Neural crest cell (in vitro differentiated cells): Measurements from ENCODE around the gene TEDC2. TPM values are rescaled to one million over a fixed set of nuclear protein-coding genes. Genes with fewer than 3 reads are reported as not detected.

Source experiments
- DNase-seq: peaks from one replicate; pipeline ENCODE4 v3.0.0; 2021; ENCODE audit warnings: low read depth, mixed read lengths, low spot score
- H3K27ac Mint-ChIP-seq: one replicate; pipeline ENCODE4 v1.8.0; 2021; ENCODE audit warnings: mild to moderate bottlenecking, mixed read lengths; ENCODE audit not compliant: unreplicated experiment
- H3K27me3 Mint-ChIP-seq: 2 replicates; pipeline ENCODE4 v1.8.0; 2021; ENCODE audit warnings: low read depth, mild to moderate bottlenecking, mixed read lengths
- H3K36me3 Mint-ChIP-seq: 2 replicates; pipeline ENCODE4 v1.8.0; 2021; ENCODE audit warnings: low read depth, mild to moderate bottlenecking, mixed read lengths
- H3K4me1 Mint-ChIP-seq: 2 replicates; pipeline ENCODE4 v1.8.0; 2021; ENCODE audit warnings: mixed read lengths
- H3K4me3 Mint-ChIP-seq: one replicate; pipeline ENCODE4 v1.8.0; 2021; ENCODE audit warnings: mild to moderate bottlenecking, mixed read lengths
- H3K9me3 Mint-ChIP-seq: 2 replicates; pipeline ENCODE4 v1.8.0; 2021; ENCODE audit warnings: mixed read lengths
- CTCF ChIP-seq: fragments of 200-600 bp; sonication (generic); conservative IDR thresholded peaks from 2 replicates; pipeline ENCODE4 v1.5.0; 2021; ENCODE audit warnings: antibody characterized with exemption, mild to moderate bottlenecking
- total RNA-seq: library from RNA; stranded (reverse); gene quantifications from 2 replicates; pipeline ENCODE4 v1.2.1, GENCODE V29; 2021

The TEDC2 gene
- total RNA-seq, 1 donor from 2014 or later = 66.5 TPM

DNA sequence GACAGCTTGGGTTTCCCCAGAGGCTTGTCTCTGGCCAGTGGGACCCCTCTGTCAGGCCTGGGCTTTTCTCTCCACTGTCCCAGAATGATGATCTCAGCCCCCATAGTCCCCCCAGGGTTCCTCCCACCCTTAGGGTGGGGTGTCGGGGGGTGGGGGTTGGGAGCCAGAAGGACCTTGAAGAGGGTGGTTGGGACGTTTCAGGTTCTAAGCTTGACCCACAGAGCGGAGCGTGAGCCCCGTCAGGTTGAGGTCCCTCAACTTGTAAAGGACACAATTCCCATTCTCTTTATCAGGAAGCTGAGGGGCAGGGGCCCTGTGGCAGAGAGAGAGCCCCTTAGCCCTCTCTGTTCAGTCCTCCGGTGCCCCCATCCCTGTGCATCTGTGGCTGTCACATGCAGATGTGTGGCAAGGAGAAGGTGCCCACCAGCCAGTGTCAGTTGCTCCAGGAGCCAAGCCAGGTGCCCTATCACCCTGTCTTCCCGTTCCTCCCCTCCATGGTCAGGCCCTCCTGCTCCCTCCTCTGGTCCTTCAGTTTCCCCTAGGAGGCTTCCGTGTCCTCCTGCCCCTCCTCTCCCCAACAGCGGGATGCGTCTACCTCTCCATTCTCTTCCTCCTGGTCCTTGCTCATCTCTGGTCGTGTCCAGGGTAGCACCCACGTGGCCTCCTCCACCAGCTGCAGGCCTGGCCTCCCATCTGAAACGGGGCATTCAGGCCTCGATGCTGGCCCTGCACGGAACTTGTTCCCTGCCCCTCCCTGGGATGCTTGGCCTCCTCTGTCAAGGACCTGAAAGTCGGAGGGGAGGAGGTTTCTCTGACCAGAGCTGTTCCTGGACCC lies 9.7 kb downstream of the TEDC2 start:
- H3K36me3 Mint-ChIP-seq = no peaks in the 10 kb centered on the region
- peak overlapping the region; percentile 85 for H3K4me3 Mint-ChIP-seq
- DNase-seq = no peak
- peaks cover 21% of the 10 kb centered on the region for H3K4me1 Mint-ChIP-seq
- no peak for TF ChIP-seq CTCF
- no peaks in the 10 kb centered on the region for H3K9me3 Mint-ChIP-seq
- peak overlapping the region; percentile 71 for H3K27ac Mint-ChIP-seq
- H3K27me3 Mint-ChIP-seq = peaks cover 19% of the 10 kb centered on the region

- peaks cover 21% of the 10 kb centered on the region for H3K4me1 Mint-ChIP-seq
These were observed 10.3 kb downstream of the TEDC2 start for GRCh38 chr16:2470234-2470601.

DNA sequence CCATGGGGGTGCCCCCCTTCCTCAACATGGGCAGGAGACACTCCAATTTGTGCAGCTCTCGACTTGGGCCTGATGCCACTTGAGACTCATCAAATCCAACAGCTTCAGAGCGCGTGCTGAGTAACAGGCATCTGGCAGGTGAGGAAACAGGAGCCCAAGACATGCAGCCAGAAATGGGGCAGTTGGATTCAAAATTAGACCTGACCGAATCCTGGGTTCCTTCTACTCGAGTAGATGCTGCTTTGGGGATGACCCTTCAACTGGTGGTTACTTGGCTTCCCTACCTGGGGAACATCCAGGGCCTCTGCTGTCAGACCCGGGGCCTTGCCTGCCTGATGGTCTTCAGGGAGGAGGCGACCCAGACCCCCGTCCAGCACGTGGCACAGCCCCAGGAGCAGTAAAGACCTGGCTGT lies 10.7 kb downstream of the TEDC2 start:
- H3K4me1 Mint-ChIP-seq = peaks cover 21% of the 10 kb centered on the region
- peak overlapping the region; percentile 85 for H3K4me3 Mint-ChIP-seq
- H3K36me3 Mint-ChIP-seq = no peaks in the 10 kb centered on the region
- no peak overlapping the region for H3K27ac Mint-ChIP-seq
- H3K27me3 Mint-ChIP-seq = peaks cover 16% of the 10 kb centered on the region
- TF ChIP-seq CTCF = no peak
- DNase-seq = no peak
- no peaks in the 10 kb centered on the region for H3K9me3 Mint-ChIP-seq

More at GRCh38 chr16:2470234-2470601, 10.3 kb downstream of the TEDC2 start:
- H3K4me3 Mint-ChIP-seq = peak overlapping the region; percentile 85
- no peaks in the 10 kb centered on the region for H3K9me3 Mint-ChIP-seq
- no peak overlapping the region for H3K27ac Mint-ChIP-seq
- TF ChIP-seq CTCF = no peak
- H3K27me3 Mint-ChIP-seq = peaks cover 19% of the 10 kb centered on the region
- no peak for DNase-seq
- H3K36me3 Mint-ChIP-seq = no peaks in the 10 kb centered on the region

DNA sequence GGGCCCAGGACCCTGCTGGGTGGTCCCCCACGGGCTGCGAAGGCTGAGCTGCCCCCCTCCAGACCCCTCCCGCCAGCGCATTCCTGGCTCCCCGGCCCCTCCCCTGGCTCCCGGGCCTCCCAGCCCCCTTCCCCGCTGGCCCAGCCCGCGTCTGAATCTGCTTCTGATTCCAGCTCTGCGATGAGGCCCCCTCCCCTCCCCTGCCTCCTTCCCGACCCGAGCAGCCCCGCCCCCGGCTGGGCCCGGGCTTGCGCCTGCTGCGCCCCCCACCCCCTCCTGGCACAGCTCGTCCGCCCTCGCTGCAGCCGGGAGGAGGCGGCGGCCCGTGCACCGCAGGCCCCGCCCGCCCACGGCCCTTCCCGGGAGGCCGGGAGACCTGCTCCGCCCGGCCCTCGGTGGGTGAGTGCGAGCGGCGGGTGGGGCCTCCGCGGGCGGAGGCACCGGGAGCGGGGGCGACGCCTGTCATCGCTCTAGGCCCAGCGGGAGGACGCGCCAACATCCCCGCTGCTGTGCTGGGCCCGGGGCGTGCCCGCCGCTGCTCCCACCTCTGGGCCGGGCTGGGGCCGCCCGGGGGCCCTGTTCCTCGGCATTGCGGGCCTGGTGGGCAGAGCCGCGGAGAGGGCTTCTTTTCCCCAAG lies 11.2 kb downstream of the TEDC2 start, which contains the start of gene NTN3:
TSS of gene NTN3 (plus strand) at position 282 of the 637 bp plus-strand sequence. CDS start 405 bp downstream, outside the sequence.
- peak; percentile 64 for DNase-seq
- H3K27me3 Mint-ChIP-seq = peaks cover 16% of the 10 kb centered on the region
- H3K27ac Mint-ChIP-seq = no peak within 1 kb of the TSS
- peaks cover 24% of the 10 kb centered on the region for H3K4me1 Mint-ChIP-seq
- H3K9me3 Mint-ChIP-seq = no peaks in the 10 kb centered on the region
- no peak for TF ChIP-seq CTCF
- H3K36me3 Mint-ChIP-seq = no peaks in the 10 kb centered on the region
- peak within 1 kb of the TSS; percentile 85 for H3K4me3 Mint-ChIP-seq

GRCh38 chr16:2471653-2472487 lies 12.0 kb downstream of the TEDC2 start:
- H3K4me1 Mint-ChIP-seq = peaks cover 28% of the 10 kb centered on the region
- H3K9me3 Mint-ChIP-seq = no peaks in the 10 kb centered on the region
- no peak overlapping the region for H3K4me3 Mint-ChIP-seq
- no peak overlapping the region for H3K27ac Mint-ChIP-seq
- TF ChIP-seq CTCF = no peak
- H3K36me3 Mint-ChIP-seq = no peaks in the 10 kb centered on the region
- peaks cover 23% of the 10 kb centered on the region for H3K27me3 Mint-ChIP-seq
- no peak for DNase-seq
